Measurements from ENCODE around the gene KREMEN2. TPM values are rescaled to one million over a fixed set of nuclear protein-coding genes. Genes with fewer than 3 reads are reported as not detected.

KREMEN2 gene
- total and polyA plus RNA-seq, 2 of the 13 experiments (the other 11 are each of a cell fraction or from before 2014, with no cell fraction given) = 0.48 to 1.2 TPM

GRCh38 chr16:2955438-2955778, 8.7 kb upstream of the KREMEN2 start:
- Histone ChIP-seq H3K4me1 (ENCODE audit: insufficient read depth, low read length) (peaks cover 13% of the 10 kb centered on the region), H3K27me3 (ENCODE audit: control insufficient read depth in 1 of 2, insufficient read depth in 2 of 2, low read length in 2 of 2) (peaks cover 6 to 47% of the 10 kb centered on the region in 2 experiments), H3K9ac (ENCODE audit: insufficient read depth, low read depth, low read length) (no peak overlapping the region), H2AFZ (ENCODE audit: low read length) (no peak overlapping the region), H3K36me3 (replicated peaks in 1 of 2; ENCODE audit: control insufficient read depth in 1 of 2, insufficient read depth in 2 of 2, low read length in 2 of 2) (no peaks in the 10 kb centered on the region), H3K4me2 (ENCODE audit: low read depth, low read length) (no peak overlapping the region), H4K20me1 (ENCODE audit: insufficient read depth, low read length) (no peaks in the 10 kb centered on the region), H3K4me3 (replicated peaks in 1 of 3; ENCODE audit: insufficient read depth in 1 of 3, low read depth in 2 of 3, low read length in 3 of 3) (no peak overlapping the region; a peak in 1 of 6 replicates), H3K27ac (ENCODE audit: extremely low read length, insufficient read depth, low read length) (no peak overlapping the region), H3K79me2 (ENCODE audit: insufficient read depth, low read length) (no peaks in the 10 kb centered on the region), H3K9me3 (ENCODE audit: low read length) (no peaks in the 10 kb centered on the region)
- no peak for DNase-seq (ENCODE audit: low spot score)
- CTCF ChIA-PET (ENCODE audit: low intra/inter-chr PET ratio, low total read pairs) = no interaction called here
- in situ Hi-C loops (cut with HindIII; ENCODE audit: extremely low pct_ligation_motif_present, low pct_unique_long_range_greater_than_20kb) (no loop called here), intact Hi-C loops (cut with micrococcal nuclease; ENCODE audit: unreplicated experiment) (no loop called here)
- no peak for FAIRE-seq
- ATAC-seq = no peak
- no TSS peak for BruUV-seq (replicated peaks)
- POLR2A ChIA-PET = no interaction called here
- no CpG with 5 or more reads among the region's 10 CpGs for WGBS (ENCODE audit: low lambda C conversion rate)
- TF ChIP-seq ATF2 (CRISPR knock-in tag; IDR thresholded peaks at IDR 0.05) (no peak), NR2F1 (CRISPR knock-in tag; IDR thresholded peaks at IDR 0.05) (no peak), LBX2 (CRISPR knock-in tag; IDR thresholded peaks at IDR 0.05; ENCODE audit: borderline replicate concordance) (no peak), ZNF18 (CRISPR knock-in tag; IDR thresholded peaks at IDR 0.05; ENCODE audit: insufficient replicate concordance) (no peak), HMG20B (CRISPR knock-in tag; conservative IDR thresholded peaks at IDR 0.05) (no peak), THAP7 (CRISPR knock-in tag; IDR thresholded peaks at IDR 0.05) (no peak), MXI1 (IDR thresholded peaks at IDR 0.05; ENCODE audit: borderline replicate concordance, low read depth, low read length) (no peak), TIGD3 (CRISPR knock-in tag; IDR thresholded peaks at IDR 0.05; ENCODE audit: borderline replicate concordance) (no peak), CREB1 (IDR thresholded peaks at IDR 0.05) (no peak), CREB1 (CRISPR knock-in tag; IDR thresholded peaks at IDR 0.05) (no peak), ZFP82 (CRISPR knock-in tag; IDR thresholded peaks at IDR 0.05; ENCODE audit: borderline replicate concordance) (no peak), HNRNPUL1 (IDR thresholded peaks at IDR 0.05; ENCODE audit: low read depth, low read length) (no peak), PITX1 (CRISPR knock-in tag; IDR thresholded peaks at IDR 0.05) (no peak), FOXK1 (CRISPR knock-in tag; IDR thresholded peaks at IDR 0.05; ENCODE audit: borderline replicate concordance, low read depth) (no peak)
- TF ChIP-seq, protein P1, sequence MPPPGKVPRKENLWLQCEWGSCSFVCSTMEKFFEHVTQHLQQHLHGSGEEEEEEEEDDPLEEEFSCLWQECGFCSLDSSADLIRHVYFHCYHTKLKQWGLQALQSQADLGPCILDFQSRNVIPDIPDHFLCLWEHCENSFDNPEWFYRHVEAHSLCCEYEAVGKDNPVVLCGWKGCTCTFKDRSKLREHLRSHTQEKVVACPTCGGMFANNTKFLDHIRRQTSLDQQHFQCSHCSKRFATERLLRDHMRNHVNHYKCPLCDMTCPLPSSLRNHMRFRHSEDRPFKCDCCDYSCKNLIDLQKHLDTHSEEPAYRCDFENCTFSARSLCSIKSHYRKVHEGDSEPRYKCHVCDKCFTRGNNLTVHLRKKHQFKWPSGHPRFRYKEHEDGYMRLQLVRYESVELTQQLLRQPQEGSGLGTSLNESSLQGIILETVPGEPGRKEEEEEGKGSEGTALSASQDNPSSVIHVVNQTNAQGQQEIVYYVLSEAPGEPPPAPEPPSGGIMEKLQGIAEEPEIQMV (CRISPR knock-in tag; IDR thresholded peaks at IDR 0.05; ENCODE audit: low read depth) = no peak
- TF ChIP-seq, protein P2, sequence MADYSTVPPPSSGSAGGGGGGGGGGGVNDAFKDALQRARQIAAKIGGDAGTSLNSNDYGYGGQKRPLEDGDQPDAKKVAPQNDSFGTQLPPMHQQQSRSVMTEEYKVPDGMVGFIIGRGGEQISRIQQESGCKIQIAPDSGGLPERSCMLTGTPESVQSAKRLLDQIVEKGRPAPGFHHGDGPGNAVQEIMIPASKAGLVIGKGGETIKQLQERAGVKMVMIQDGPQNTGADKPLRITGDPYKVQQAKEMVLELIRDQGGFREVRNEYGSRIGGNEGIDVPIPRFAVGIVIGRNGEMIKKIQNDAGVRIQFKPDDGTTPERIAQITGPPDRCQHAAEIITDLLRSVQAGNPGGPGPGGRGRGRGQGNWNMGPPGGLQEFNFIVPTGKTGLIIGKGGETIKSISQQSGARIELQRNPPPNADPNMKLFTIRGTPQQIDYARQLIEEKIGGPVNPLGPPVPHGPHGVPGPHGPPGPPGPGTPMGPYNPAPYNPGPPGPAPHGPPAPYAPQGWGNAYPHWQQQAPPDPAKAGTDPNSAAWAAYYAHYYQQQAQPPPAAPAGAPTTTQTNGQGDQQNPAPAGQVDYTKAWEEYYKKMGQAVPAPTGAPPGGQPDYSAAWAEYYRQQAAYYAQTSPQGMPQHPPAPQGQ (CRISPR knock-in tag; IDR thresholded peaks at IDR 0.05; ENCODE audit: borderline replicate concordance) = no peak

Measured in HepG2 (cell line).